ENCODE results near the gene PSENEN.

Gene PSENEN

GRCh38 chr19:35736913-35737886, 8.3 kb upstream of the PSENEN start:
- DNase-seq: no peak

- no peak for DNase-seq
Measured at GRCh38 chr19:35738021-35738886, 7.2 kb upstream of the PSENEN start.

DNA sequence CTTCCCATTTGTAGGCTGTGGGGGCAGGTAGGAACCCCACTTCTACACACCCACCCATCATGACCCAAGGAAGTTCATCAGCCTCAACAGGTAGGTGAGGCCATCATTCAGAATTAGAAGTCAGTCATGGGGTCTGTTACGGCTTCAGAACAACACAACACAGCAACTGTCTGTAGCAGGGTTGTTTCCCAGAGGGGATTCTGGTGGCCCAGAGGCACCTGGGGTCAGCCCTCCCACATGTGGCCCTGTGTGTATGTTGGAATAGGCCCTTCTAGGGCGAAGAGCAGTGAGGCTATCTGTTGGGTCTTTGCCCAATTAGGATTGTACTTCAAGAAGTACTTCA, 6.6 kb upstream of the PSENEN start:
- DNase-seq: no peak

- DNase-seq: no peak
Measured at GRCh38 chr19:35739275-35740107, 6.0 kb upstream of the PSENEN start.

DNA sequence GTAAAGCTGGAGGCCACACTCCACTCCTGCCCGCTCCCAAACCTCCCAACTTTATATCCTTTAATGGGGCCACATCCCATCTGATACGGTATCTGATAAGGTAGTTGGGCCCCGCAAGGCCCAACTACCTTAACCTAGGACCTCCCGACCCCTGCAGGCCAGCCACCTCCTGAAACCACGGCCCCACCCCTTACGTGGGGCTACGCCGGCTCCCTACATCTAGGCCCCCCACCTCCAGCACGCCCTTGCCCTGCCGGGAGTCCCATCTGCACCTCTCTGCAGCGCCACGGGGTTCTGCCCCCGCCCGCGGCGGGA, 5.4 kb upstream of the PSENEN start:
- no peak for DNase-seq

DNA sequence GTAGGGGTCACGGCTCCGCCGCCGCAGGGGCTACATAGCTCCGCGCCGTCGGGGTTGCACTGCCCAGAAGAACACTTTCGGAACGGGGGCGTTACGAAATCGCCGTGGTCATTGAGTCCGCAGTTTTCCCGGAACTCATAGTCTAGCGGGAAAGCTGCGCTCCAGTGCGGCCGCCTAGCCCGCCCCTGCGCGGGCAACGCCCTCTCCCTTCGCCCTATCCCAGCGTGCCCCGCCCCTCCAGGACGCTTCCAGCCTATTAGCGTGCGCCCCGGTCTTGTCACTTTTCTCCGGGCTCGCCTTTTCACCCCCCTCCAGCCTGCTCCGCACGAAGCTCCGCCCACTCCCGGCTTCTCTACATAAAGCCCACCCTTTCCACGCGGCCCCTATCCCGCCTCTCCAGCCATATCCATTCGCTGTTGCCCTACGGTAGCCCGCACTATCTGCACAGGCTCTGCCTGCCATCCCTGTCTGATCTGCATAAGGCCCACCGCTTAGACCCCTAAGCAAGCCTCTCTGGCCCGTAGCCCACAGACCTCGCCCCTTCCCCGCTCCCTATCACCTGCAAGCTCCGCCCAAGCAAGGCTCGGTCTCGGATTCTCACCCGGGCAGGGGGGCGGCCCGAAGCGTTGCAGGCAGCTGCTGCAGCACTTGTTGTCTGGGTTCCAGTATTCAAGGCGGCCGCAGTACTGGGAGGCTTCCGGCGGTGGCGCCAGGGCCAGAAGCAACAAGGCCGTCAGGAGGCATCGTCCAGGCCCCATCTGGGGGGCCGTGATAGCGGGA, 4.8 kb upstream of the PSENEN start:
- peak; percentile 99 for DNase-seq

DNA sequence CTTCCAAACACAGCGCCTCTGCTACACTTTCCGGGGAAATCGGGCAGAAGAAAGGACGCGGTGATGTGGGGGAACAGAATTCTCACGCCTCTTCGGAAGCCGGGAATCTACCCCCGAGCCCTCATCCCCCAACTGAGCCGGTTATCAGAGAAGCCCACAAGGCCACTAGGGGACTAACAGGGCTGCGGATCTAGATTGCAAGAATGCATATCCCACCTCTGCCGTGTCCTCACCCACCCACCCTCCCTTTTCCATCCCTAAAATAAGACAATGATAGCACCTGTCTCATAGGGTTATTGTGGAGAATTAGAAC, 4.3 kb upstream of the PSENEN start:
- DNase-seq: no peak

DNA sequence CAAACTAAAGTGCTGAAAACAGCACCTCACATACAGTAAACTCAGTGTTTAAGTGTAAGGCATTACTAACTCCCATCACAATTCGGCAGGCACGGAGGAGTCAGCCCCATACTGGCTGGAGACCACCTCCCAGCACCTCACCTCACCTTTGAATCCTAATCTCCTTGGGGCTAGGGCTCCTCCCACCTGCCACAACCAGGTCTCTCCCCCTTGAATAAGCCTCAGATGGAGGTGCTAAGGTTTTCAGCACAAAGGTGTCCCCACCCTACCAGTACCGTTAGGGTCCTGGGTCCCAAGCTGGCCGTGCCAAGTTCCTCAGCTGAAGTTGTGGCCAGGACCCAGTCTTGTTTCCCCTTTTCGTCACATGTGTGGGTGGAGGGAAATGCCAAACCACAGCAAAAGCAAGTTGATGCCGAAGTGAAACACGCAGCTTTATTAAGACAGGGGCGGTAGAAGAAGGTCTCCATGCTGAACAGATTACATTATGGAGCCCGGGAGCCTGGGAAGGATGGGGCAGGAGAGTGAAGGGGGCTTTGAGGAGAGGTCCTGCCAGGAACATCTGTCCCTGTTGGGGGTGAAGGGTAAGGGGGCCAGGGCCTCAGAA, 3.2 kb upstream of the PSENEN start, which contains the start of gene IGFLR1:
Gene IGFLR1 (minus strand): TSS at position 332 of the 604 bp plus-strand sequence. CDS start 1,272 bp downstream, outside the sequence.
- no peak for DNase-seq

GRCh38 chr19:35743640-35744429, 1.6 kb upstream of the PSENEN start:
- DNase-seq: no peak

DNA sequence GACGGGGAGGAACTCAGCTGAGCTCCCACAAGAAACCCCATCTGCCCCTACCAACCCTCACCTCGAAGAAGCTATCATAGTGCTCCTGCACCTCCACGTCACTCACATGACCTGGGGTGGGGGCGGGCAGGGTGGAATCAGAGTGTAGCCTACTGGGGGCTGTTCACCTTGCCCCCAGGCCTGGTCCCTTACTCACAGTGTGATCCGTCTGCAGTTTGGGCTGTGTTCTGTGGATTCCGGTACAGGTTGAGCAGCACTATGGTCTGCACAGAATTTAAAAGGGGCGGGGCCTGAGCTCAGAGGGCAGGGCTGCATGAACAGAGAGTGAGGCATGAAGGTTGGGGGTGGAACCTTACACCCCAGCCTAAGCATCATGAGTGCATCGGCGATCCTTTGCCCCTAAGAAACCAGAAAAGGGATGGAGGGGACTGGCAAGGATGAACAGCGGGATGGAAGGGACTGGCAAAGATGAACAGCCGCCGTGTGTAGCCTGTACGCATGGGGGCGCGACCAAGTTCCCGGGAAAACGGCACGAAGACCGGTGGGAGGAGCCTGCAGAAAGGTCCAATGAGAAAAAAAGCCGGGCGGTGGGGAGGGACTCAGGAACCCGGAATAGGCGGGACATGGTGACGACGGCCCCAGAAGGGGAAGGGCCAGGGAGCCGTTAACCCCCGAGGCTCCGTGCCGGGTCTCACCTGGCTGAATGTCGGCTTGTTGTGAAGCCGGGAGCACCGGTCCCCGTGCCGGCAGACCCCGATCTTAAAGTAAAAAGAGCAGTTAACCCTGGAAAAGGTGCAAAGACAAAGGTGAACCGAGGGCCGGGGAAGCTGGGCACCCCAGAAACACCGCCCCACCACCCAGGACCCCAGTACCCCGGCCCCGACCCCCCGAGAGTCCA, 772 bp upstream of the PSENEN start:
- peak; percentile 98 for DNase-seq

DNA sequence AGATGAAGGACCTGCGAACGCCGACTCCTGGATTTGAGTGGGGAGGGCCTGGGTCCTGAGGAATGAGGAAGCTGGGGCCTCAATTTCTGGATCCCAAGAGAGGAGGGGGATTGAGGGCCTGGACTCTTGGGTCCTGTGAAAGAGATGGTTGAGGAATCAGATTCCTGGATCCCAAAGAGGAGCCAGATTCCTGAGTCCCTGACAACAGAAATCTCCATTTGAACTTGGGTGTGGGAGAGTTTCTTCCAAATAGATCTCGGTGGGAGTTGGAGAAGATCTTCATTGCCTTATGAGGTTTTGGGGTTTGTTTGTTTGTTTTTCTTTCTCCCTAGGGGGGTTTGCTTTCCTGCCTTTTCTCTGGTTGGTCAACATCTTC, 624 bp downstream of the PSENEN start:
- DNase-seq: no peak

- DNase-seq: no peak
Measured at GRCh38 chr19:35746531-35746930, 1.1 kb downstream of the PSENEN start.

- DNase-seq: peak; percentile 99
Measured at GRCh38 chr19:35748106-35749020, 2.9 kb downstream of the PSENEN start, which contains the start of gene LIN37. LIN37 (plus strand) TSS chr19:35748576; CDS start chr19:35748725, 149 bp downstream.

GRCh38 chr19:35750167-35750566, 4.7 kb downstream of the PSENEN start:
- DNase-seq: no peak

GRCh38 chr19:35751839-35752745, 6.6 kb downstream of the PSENEN start:
- DNase-seq: no peak

GRCh38 chr19:35752746-35753350, 7.4 kb downstream of the PSENEN start:
- no peak for DNase-seq

All from NCI-H526 treated with DMSO at 0.1 percent for 48 hours (cell line).